Cardiac fibroblast (primary cell): ENCODE data around the gene IL15.
"Not testable (repeated sequence)": the region's sequence is repeated elsewhere in the genome, so short reads cannot be mapped to it uniquely, and the experiment has no call there.

Experiments
- DNase-seq, 2 donors: peaks; one replicate each; pipeline versions ENCODE4 v3.0.0 to v3.0.0-alpha.2; 2010; ENCODE audit warnings: low read depth in 2 of 2
- H3K4me3 ChIP-seq, 2 donors: replicated peaks in 1 of 2; 1 replicate in 1 of 2; 2 replicates in 1 of 2; pipeline ENCODE4 v1.5.1; 2011; ENCODE audit warnings: low read depth in 2 of 2, low read length in 2 of 2, mild to moderate bottlenecking in 2 of 2, moderate library complexity in 1 of 2
- TF ChIP-seq, protein P1 (sequence below): IDR thresholded peaks from one replicate; pipeline ENCODE4 v1.5.1; 2011; ENCODE audit warnings: low read depth, mild to moderate bottlenecking, low read length, inconsistent platforms

IL15 gene

GRCh38 chr4:141636082-141636770 lies at the start of gene IL15:
Gene IL15 (plus strand): TSS chr4:141636583. CDS start chr4:141719465, 82,882 bp downstream.
- TF ChIP-seq, protein P1, sequence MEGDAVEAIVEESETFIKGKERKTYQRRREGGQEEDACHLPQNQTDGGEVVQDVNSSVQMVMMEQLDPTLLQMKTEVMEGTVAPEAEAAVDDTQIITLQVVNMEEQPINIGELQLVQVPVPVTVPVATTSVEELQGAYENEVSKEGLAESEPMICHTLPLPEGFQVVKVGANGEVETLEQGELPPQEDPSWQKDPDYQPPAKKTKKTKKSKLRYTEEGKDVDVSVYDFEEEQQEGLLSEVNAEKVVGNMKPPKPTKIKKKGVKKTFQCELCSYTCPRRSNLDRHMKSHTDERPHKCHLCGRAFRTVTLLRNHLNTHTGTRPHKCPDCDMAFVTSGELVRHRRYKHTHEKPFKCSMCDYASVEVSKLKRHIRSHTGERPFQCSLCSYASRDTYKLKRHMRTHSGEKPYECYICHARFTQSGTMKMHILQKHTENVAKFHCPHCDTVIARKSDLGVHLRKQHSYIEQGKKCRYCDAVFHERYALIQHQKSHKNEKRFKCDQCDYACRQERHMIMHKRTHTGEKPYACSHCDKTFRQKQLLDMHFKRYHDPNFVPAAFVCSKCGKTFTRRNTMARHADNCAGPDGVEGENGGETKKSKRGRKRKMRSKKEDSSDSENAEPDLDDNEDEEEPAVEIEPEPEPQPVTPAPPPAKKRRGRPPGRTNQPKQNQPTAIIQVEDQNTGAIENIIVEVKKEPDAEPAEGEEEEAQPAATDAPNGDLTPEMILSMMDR: no peak
- peak; percentile 48 to 70 for DNase-seq
- H3K4me3 ChIP-seq: peak within 1 kb of the TSS; percentile 82 to 92

DNA sequence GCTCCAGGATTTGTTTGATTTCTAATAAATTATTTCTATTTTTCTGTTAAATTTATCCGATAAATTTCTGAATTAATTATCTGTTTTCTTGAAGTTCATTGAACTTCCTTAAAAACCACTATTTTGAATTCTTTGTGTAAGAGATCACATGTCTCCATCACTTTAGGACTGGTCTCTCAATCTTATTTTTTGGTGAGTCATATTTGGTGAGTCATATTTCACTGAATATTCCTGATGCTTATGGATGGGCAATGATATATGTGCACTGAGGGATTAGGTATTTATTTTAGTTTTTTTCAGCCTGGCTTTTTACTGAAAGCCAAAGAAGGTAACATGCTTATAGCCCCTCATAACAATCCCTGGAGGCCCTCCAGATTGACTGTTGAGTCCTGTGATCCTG lies 48.5 kb upstream of the IL15 start:
- TF ChIP-seq, protein P1: no peak
- DNase-seq: peak in 1 of 2 donors; percentile 47
- H3K4me3 ChIP-seq: no peak overlapping the region

DNA sequence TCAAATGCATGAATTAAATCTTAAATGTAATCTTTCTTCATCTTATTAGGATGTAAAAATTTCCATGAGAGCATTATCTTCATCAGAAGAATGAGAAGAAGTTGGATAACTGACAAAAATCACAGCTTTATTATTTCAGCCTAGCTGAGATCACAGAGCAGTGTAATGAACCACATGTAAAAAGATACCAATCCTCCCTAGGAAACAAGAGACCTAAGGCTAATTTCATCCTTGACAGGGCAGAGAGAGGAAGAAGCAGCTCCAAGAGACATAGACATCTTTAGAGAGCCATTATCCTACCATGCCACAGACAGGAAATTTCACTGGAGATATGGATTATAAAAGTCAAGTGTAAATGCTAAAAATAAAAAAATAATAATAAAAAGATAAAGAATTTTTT lies 40.9 kb upstream of the IL15 start:
- H3K4me3 ChIP-seq: no peak overlapping the region
- TF ChIP-seq, protein P1: no peak
- DNase-seq: no peak

- no peak for DNase-seq
- H3K4me3 ChIP-seq: no peak overlapping the region
These were observed 36.5 kb upstream of the IL15 start for GRCh38 chr4:141599853-141600252.

GRCh38 chr4:141604683-141605082 lies 31.7 kb upstream of the IL15 start:
- not testable (repeated sequence) for DNase-seq

More at GRCh38 chr4:141599853-141600252, 36.5 kb upstream of the IL15 start:
- TF ChIP-seq, protein P1: no peak

GRCh38 chr4:141605425-141605856 lies 30.9 kb upstream of the IL15 start:
- no peak overlapping the region for H3K4me3 ChIP-seq
- TF ChIP-seq, protein P1: no peak
- DNase-seq: no peak

More at GRCh38 chr4:141604683-141605082, 31.7 kb upstream of the IL15 start:
- not testable (repeated sequence) for H3K4me3 ChIP-seq

DNA sequence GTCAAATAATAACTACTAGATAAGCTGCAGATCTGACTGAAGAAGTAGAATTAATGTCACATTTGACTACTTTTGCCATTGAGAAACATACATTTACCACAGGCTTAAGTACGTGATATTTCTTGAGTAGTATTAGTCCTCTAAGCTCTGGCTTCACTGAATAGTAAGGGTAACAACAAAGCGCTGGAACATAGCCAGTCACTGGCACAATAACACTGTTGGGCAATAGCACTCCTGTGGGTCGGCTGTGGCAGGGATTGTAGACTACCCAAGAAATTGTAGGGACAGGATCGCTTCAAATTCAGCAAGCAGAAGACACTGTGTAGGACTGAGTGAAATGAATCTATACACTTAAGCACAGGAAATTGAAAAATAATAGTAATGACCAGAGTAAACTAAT lies 27.1 kb upstream of the IL15 start:
- peak in 1 of 2 donors; percentile 10 for DNase-seq
- TF ChIP-seq, protein P1: no peak
- no peak overlapping the region for H3K4me3 ChIP-seq
